GM23338 (cell line): ENCODE results near the gene CTNNA3.

Experiments
- EZH2 ChIP-seq: fragments of 200-600 bp; sonication (generic); IDR thresholded peaks from one replicate; pipeline ENCODE4 v1.8.0; 2017; ENCODE audit warnings: antibody characterized with exemption, mild to moderate bottlenecking, low read depth; ENCODE audit not compliant: unreplicated experiment
- TF ChIP-seq, protein P1 (sequence below), 2 experiments: fragments of 200-600 bp in 1 of 2; sonication (generic) in 1 of 2; conservative IDR thresholded peaks; 2 replicates each; pipeline versions ENCODE4 v1.5.1 to v1.6.1; 2016 to 2017; ENCODE audit warnings: antibody characterized with exemption in 2 of 2, low read depth in 2 of 2, mild to moderate bottlenecking in 2 of 2, moderate library complexity in 1 of 2

- TF ChIP-seq, protein P1, sequence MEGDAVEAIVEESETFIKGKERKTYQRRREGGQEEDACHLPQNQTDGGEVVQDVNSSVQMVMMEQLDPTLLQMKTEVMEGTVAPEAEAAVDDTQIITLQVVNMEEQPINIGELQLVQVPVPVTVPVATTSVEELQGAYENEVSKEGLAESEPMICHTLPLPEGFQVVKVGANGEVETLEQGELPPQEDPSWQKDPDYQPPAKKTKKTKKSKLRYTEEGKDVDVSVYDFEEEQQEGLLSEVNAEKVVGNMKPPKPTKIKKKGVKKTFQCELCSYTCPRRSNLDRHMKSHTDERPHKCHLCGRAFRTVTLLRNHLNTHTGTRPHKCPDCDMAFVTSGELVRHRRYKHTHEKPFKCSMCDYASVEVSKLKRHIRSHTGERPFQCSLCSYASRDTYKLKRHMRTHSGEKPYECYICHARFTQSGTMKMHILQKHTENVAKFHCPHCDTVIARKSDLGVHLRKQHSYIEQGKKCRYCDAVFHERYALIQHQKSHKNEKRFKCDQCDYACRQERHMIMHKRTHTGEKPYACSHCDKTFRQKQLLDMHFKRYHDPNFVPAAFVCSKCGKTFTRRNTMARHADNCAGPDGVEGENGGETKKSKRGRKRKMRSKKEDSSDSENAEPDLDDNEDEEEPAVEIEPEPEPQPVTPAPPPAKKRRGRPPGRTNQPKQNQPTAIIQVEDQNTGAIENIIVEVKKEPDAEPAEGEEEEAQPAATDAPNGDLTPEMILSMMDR (conservative IDR thresholded peaks at IDR 0.05; ENCODE audit: low read depth in 2 of 2) = no peak
- no peak for TF ChIP-seq EZH2
These were observed 1637.4 kb downstream of the CTNNA3 start for GRCh38 chr10:66058594-66058993.
